Measurements from ENCODE around the gene CRYBB1.
A peak's percentile ranks its signal among the peaks of the same experiment; 100 is the strongest.

CRYBB1 gene

GRCh38 chr22:26643418-26644100 lies 25.7 kb upstream of the CRYBB1 start:
- no peak for TF ChIP-seq CTCF (IDR thresholded peaks at IDR 0.05; ENCODE audit: insufficient read depth, low read length, poor library complexity, severe bottlenecking)
- no peak for DNase-seq (ENCODE audit: extremely low read depth, insufficient read length)
- Histone ChIP-seq H3K4me3 (replicated peaks; ENCODE audit: low read depth, low read length) (no peak overlapping the region), H3K27me3 (replicated peaks; ENCODE audit: control insufficient read depth, insufficient read depth, low read length) (no peaks in the 10 kb centered on the region), H3K36me3 (ENCODE audit: control insufficient read depth, insufficient read depth, low read length) (no peaks in the 10 kb centered on the region)

GRCh38 chr22:26642465-26643417 lies 24.9 kb upstream of the CRYBB1 start:
- Histone ChIP-seq H3K36me3 (ENCODE audit: control insufficient read depth, insufficient read depth, low read length) (no peaks in the 10 kb centered on the region), H3K27me3 (replicated peaks; ENCODE audit: control insufficient read depth, insufficient read depth, low read length) (no peaks in the 10 kb centered on the region), H3K4me3 (replicated peaks; ENCODE audit: low read depth, low read length) (no peak overlapping the region)
- DNase-seq (ENCODE audit: extremely low read depth, insufficient read length): peak; percentile 62
- TF ChIP-seq CTCF (IDR thresholded peaks at IDR 0.05; ENCODE audit: insufficient read depth, low read length, poor library complexity, severe bottlenecking): peak; percentile 59

GRCh38 chr22:26636296-26636695 lies 18.5 kb upstream of the CRYBB1 start:
- no peak for TF ChIP-seq CTCF (IDR thresholded peaks at IDR 0.05; ENCODE audit: insufficient read depth, low read length, poor library complexity, severe bottlenecking)
- H3K4me3 ChIP-seq (replicated peaks; ENCODE audit: low read depth, low read length): no peak overlapping the region
- no peaks in the 10 kb centered on the region for H3K27me3 ChIP-seq (replicated peaks; ENCODE audit: control insufficient read depth, insufficient read depth, low read length)
- H3K36me3 ChIP-seq (ENCODE audit: control insufficient read depth, insufficient read depth, low read length): no peaks in the 10 kb centered on the region
- DNase-seq (ENCODE audit: extremely low read depth, insufficient read length): no peak

GRCh38 chr22:26635117-26635516 lies 17.3 kb upstream of the CRYBB1 start:
- Histone ChIP-seq H3K4me3 (replicated peaks; ENCODE audit: low read depth, low read length) (no peak overlapping the region), H3K36me3 (ENCODE audit: control insufficient read depth, insufficient read depth, low read length) (no peaks in the 10 kb centered on the region), H3K27me3 (replicated peaks; ENCODE audit: control insufficient read depth, insufficient read depth, low read length) (no peaks in the 10 kb centered on the region)
- DNase-seq (ENCODE audit: extremely low read depth, insufficient read length): no peak
- no peak for TF ChIP-seq CTCF (IDR thresholded peaks at IDR 0.05; ENCODE audit: insufficient read depth, low read length, poor library complexity, severe bottlenecking)

- no peak for TF ChIP-seq CTCF (IDR thresholded peaks at IDR 0.05; ENCODE audit: insufficient read depth, low read length, poor library complexity, severe bottlenecking)
- DNase-seq (ENCODE audit: extremely low read depth, insufficient read length): no peak
- Histone ChIP-seq H3K27me3 (replicated peaks; ENCODE audit: control insufficient read depth, insufficient read depth, low read length) (no peaks in the 10 kb centered on the region), H3K4me3 (replicated peaks; ENCODE audit: low read depth, low read length) (no peak overlapping the region), H3K36me3 (ENCODE audit: control insufficient read depth, insufficient read depth, low read length) (no peaks in the 10 kb centered on the region)
These were observed 16.4 kb upstream of the CRYBB1 start for GRCh38 chr22:26634189-26634588.
